CD4-positive, CD25-positive, alpha-beta regulatory T cell (primary cell): ENCODE data around the gene RPRD1B. TPM values are rescaled to one million over a fixed set of nuclear protein-coding genes. Genes with fewer than 3 reads are reported as not detected.

Experiments
- ATAC-seq, 2 donors: fragments of 150-1000 bp; cut with Tn5 transposase; one replicate each; pipeline ENCODE4 v1.10.0; 2021; ENCODE audit warnings: low read depth in 2 of 2, moderate number of reproducible peaks in 2 of 2, moderate library complexity in 1 of 2
- DNase-seq, 3 donors: peaks; one replicate each; pipeline versions ENCODE4 v3.0.0 to v3.0.0-alpha.2; 2012 to 2022; ENCODE audit warnings: mixed read lengths in 1 of 3
- H3K27ac ChIP-seq: one replicate; pipeline ENCODE4 v1.7.0; 2013; ENCODE audit warnings: mild to moderate bottlenecking, low read length; ENCODE audit not compliant: insufficient read depth, poor library complexity, severe bottlenecking
- H3K27me3 ChIP-seq: one replicate; pipeline ENCODE4 v1.7.0; 2013; ENCODE audit warnings: low read length; ENCODE audit not compliant: control insufficient read depth, insufficient read depth
- H3K36me3 ChIP-seq: one replicate; pipeline ENCODE4 v1.7.0; 2013; ENCODE audit warnings: mild to moderate bottlenecking, low read length, moderate library complexity; ENCODE audit not compliant: control insufficient read depth, insufficient read depth
- H3K4me1 ChIP-seq: 2 replicates; pipeline ENCODE4 v1.7.0; 2013; ENCODE audit warnings: mild to moderate bottlenecking, low read length; ENCODE audit not compliant: insufficient read depth, control insufficient read depth, poor library complexity, severe bottlenecking
- H3K4me3 ChIP-seq: one replicate; pipeline ENCODE4 v1.7.0; 2013; ENCODE audit warnings: low read depth, mild to moderate bottlenecking, low read length, moderate library complexity
- H3K9me3 ChIP-seq, 2 experiments: 1 replicate in 1 of 2; 2 replicates in 1 of 2; pipeline ENCODE4 v1.7.0; 2013; ENCODE audit warnings: low read length in 2 of 2, mild to moderate bottlenecking in 1 of 2, moderate library complexity in 1 of 2; ENCODE audit not compliant: control insufficient read depth in 2 of 2
- H3K27ac Mint-ChIP-seq, 3 donors: one replicate each; pipeline ENCODE4 v1.8.0; 2020 to 2022; ENCODE audit warnings: mild to moderate bottlenecking in 3 of 3, mixed read lengths in 3 of 3, moderate library complexity in 2 of 3
- H3K27me3 Mint-ChIP-seq: one replicate; pipeline ENCODE4 v1.8.0; 2022; ENCODE audit warnings: mild to moderate bottlenecking, mixed read lengths
- H3K36me3 Mint-ChIP-seq: one replicate; pipeline ENCODE4 v1.8.0; 2020; ENCODE audit warnings: mixed read lengths
- H3K4me1 Mint-ChIP-seq, 4 donors: one replicate each; pipeline ENCODE4 v1.8.0; 2020 to 2022; ENCODE audit warnings: mixed read lengths in 4 of 4, mild to moderate bottlenecking in 1 of 4
- H3K4me3 Mint-ChIP-seq, 4 donors: one replicate each; pipeline ENCODE4 v1.8.0; 2020 to 2022; ENCODE audit warnings: mild to moderate bottlenecking in 4 of 4, mixed read lengths in 4 of 4, moderate library complexity in 3 of 4
- H3K9me3 Mint-ChIP-seq, 7 donors: one replicate each; pipeline ENCODE4 v1.8.0; 2020 to 2022; ENCODE audit warnings: mixed read lengths in 7 of 7, mild to moderate bottlenecking in 3 of 7, moderate library complexity in 2 of 7
- polyA plus RNA-seq, 4 donors: library from polyadenylated mRNA; unstranded; fragments of 300-500 nt; fragmentation: Illumina TruSeq; gene quantifications; one replicate each; pipeline ENCODE4 v1.2.3, GENCODE V29; 2021
- total RNA-seq: library from RNA; stranded (reverse); gene quantifications from one replicate; pipeline ENCODE4 v1.2.3, GENCODE V29; 2022

Gene RPRD1B
- total and polyA plus RNA-seq, 5 donors from 2014 or later: 3.8 to 54.0 (median 4.4) TPM

DNA sequence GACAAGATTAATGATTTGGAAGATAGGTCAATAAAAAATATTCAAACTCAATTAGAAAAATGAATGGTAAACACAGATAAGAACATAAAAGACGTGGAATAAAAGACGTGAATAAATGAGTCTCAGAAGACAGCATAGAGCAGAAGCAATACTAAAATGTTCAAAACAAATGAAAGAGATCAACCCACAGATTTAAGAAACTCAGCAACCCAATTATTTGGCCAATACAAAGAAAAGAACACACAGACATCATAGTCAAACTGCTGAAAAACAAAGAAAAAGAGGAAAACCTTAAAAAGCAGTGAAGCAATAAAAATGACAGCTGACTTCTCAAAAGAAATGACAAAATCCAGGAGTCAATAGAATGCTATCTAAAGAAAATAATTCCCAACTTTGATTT is 15.2 kb upstream of the RPRD1B start:
- Histone ChIP-seq H3K27me3 (no peaks in the 10 kb centered on the region), H3K9me3 (peaks cover 8 to 9% of the 10 kb centered on the region in 2 experiments), H3K4me3 (no peak overlapping the region), H3K36me3 (peaks cover 50% of the 10 kb centered on the region), H3K27ac (no peak overlapping the region), H3K4me1 (no peaks in the 10 kb centered on the region)
- Mint-ChIP-seq H3K27ac (no peak overlapping the region), H3K9me3 (peaks cover 0 to 18% (median 3%) of the 10 kb centered on the region in 7 donors), H3K4me3 (no peak overlapping the region), H3K4me1 (peaks cover 11 to 40% (median 25%) of the 10 kb centered on the region in 4 donors), H3K36me3 (peaks cover 51% of the 10 kb centered on the region), H3K27me3 (no peaks in the 10 kb centered on the region)
- DNase-seq (no peak), ATAC-seq (no peak)

DNA sequence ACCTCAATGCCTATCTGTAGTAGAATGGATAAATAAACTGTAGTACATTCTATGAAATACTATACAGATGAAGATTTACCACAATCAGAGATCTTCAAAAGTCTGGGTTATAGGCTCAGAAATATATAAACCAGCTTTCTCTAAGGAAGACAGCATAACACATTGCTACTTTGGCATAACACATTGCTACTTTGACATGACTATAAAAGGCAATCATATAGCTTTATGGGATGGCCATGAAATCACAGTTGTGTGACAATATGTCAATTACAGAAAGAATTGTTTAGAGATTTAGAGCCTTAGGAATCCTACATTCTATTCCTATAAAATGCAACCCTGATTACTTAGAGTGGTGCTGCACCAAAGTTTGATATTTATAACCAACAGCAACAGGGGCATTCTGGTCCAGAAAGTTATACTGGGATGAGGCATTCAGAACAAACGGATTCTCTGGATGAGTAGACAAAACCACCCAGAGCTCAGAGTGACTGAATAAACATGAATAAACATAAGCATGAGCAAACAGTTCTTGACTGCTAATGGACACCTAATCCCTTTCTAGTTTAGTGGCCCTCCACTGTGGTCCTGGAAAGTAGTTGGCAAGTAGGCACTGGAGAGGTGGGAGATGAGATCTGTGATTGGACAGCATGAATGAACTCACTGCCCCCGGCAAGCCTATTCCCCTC is 12.3 kb upstream of the RPRD1B start:
- Histone ChIP-seq H3K4me3 (no peak overlapping the region), H3K27me3 (no peaks in the 10 kb centered on the region), H3K9me3 (peaks cover 8 to 9% of the 10 kb centered on the region in 2 experiments), H3K36me3 (peaks cover 33% of the 10 kb centered on the region), H3K4me1 (no peaks in the 10 kb centered on the region), H3K27ac (no peak overlapping the region)
- peaks cover 0 to 18% (median 3%) of the 10 kb centered on the region in 7 donors for H3K9me3 Mint-ChIP-seq
- ATAC-seq: no peak
- peaks cover 17 to 49% (median 32%) of the 10 kb centered on the region in 4 donors for H3K4me1 Mint-ChIP-seq
- no peak overlapping the region for H3K4me3 Mint-ChIP-seq
- H3K27me3 Mint-ChIP-seq: no peaks in the 10 kb centered on the region
- no peak for DNase-seq
- H3K27ac Mint-ChIP-seq: no peak overlapping the region
- H3K36me3 Mint-ChIP-seq: peaks cover 32% of the 10 kb centered on the region

DNA sequence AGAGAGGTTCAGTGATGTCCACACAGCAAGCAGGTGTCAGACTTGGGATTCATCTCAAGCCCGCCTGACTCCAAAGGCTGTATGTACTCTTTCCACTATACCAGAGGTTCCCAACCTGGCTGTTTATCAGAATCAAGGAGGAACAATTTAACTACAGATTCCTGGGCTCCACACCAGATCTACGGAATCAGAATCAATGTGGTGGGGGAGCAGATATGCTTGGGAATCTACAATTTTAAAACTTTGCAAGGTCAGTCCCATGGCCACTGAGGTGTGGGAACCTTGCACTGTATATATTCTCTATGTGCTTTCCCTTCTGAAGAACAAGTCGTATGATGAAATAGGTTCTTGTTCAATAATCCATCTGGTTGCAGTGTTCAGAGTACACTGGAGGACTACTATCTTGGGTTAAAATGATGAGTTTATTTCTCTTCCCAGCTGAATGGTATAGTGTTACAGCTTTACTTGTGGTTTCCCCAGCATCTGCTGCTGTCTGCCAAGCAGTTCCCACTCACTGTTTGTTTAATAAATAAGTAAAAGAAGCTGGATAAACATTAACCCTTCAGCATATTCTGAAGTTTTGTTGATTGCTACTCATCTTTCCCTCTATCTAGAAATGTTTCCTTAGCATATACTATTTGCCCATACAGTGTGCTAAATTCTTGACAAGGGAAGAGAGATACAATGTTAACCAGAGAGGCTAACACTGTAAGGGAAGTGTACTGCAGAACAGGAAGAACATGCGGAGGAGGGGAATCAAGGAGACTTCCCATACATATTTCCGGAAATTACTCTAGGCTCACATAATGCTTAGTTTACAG is 10.2 kb upstream of the RPRD1B start:
- Mint-ChIP-seq H3K4me1 (peaks cover 29 to 59% (median 41%) of the 10 kb centered on the region in 4 donors), H3K4me3 (no peak overlapping the region), H3K36me3 (peaks cover 19% of the 10 kb centered on the region), H3K27me3 (no peaks in the 10 kb centered on the region), H3K9me3 (peaks cover 0 to 8% (median under 1%) of the 10 kb centered on the region in 7 donors), H3K27ac (peak overlapping the region in 2 of 3 donors; percentile 13 to 64)
- no peak for DNase-seq
- Histone ChIP-seq H3K4me3 (no peak overlapping the region), H3K9me3 (no peaks in the 10 kb centered on the region), H3K27me3 (no peaks in the 10 kb centered on the region), H3K36me3 (peaks cover 12% of the 10 kb centered on the region), H3K27ac (no peak overlapping the region), H3K4me1 (no peaks in the 10 kb centered on the region)
- no peak for ATAC-seq

DNA sequence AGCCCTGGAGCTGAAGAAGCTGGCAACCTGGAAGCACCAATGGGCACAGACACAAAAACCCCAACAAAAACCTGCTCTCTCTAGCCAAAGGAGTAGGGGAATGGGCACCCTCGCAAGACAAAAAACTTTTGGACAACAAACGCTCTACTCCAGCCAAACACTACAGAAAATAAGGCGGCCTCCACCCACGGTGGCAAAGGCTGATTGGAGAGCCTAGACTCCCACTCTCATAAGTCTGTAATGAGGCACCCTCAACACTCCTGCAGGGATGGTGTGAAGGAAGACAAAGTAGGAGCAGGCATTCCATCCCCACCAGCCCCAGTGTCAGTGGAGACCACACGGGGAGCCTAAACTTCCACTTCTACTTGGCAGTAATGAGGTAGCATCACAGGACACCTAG is 9.1 kb upstream of the RPRD1B start:
- peaks cover 34 to 68% (median 46%) of the 10 kb centered on the region in 4 donors for H3K4me1 Mint-ChIP-seq
- peaks cover 15% of the 10 kb centered on the region for H3K36me3 Mint-ChIP-seq
- H3K4me3 Mint-ChIP-seq: no peak overlapping the region
- no peaks in the 10 kb centered on the region for H3K9me3 ChIP-seq
- no peaks in the 10 kb centered on the region for H3K27me3 Mint-ChIP-seq
- ATAC-seq (no peak), DNase-seq (no peak)
- no peak overlapping the region for H3K27ac ChIP-seq
- no peaks in the 10 kb centered on the region for H3K27me3 ChIP-seq
- no peak overlapping the region for H3K4me3 ChIP-seq
- peak overlapping the region in 1 of 3 donors; percentile 50 for H3K27ac Mint-ChIP-seq
- peaks cover 2% of the 10 kb centered on the region for H3K36me3 ChIP-seq
- no peaks in the 10 kb centered on the region for H3K4me1 ChIP-seq
- H3K9me3 Mint-ChIP-seq: no peaks in the 10 kb centered on the region

DNA sequence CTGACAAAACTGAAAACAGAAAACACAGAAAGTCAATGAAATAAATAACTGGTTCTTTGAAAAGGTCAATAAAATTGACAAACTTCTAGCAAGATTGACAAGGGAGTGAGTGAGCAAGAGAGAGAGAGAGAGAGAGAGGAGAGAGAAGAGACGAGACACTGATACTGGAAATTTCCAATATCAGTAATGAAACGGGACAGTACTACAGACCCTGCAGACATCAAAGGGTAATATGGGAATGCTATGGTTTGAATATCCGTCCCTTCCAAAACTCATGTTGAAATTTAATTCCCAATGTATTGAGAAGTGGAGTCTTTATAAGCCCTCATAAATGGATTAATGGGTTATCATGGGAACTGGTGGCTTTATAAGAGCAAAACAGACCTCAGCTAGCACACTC is 4.1 kb upstream of the RPRD1B start:
- Mint-ChIP-seq H3K4me3 (peak overlapping the region in 3 of 4 donors; percentile 23 to 52 (median 28)), H3K36me3 (peaks cover 15% of the 10 kb centered on the region), H3K9me3 (no peaks in the 10 kb centered on the region), H3K4me1 (peaks cover 42 to 77% (median 50%) of the 10 kb centered on the region in 4 donors), H3K27me3 (no peaks in the 10 kb centered on the region), H3K27ac (peak overlapping the region in 1 of 3 donors; percentile 13)
- Histone ChIP-seq H3K27ac (no peak overlapping the region), H3K4me1 (peaks cover 21% of the 10 kb centered on the region), H3K9me3 (no peaks in the 10 kb centered on the region), H3K27me3 (no peaks in the 10 kb centered on the region), H3K36me3 (no peaks in the 10 kb centered on the region), H3K4me3 (no peak overlapping the region)
- ATAC-seq (no peak), DNase-seq (no peak)

DNA sequence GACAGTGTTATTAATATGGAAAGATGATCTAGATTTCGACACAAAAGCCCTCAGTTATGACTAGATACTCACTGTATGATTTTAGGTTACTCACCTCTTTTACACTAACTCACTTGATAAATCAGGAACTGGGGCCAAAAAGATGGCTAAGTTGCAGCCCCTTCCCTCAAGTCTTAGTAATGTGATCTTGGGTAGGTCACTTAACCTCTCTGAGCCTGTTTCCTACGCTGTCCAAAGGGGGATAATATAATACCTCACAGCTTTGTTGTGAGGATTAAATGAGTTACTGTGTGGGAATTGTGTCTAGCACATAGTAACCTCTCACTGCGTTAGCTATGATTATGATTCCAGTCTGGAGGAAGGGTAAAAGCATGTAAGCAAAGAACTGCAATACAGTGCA is 1.6 kb upstream of the RPRD1B start:
- Histone ChIP-seq H3K27me3 (no peaks in the 10 kb centered on the region), H3K4me3 (peak overlapping the region; percentile 93), H3K9me3 (no peaks in the 10 kb centered on the region), H3K27ac (no peak overlapping the region), H3K36me3 (peaks cover 8% of the 10 kb centered on the region), H3K4me1 (peaks cover 46% of the 10 kb centered on the region)
- H3K27me3 Mint-ChIP-seq: no peaks in the 10 kb centered on the region
- peaks cover 47 to 84% (median 55%) of the 10 kb centered on the region in 4 donors for H3K4me1 Mint-ChIP-seq
- H3K9me3 Mint-ChIP-seq: no peaks in the 10 kb centered on the region
- peaks cover 17% of the 10 kb centered on the region for H3K36me3 Mint-ChIP-seq
- H3K27ac Mint-ChIP-seq: peak overlapping the region in 2 of 3 donors; percentile 98 to 99
- DNase-seq (no peak), ATAC-seq (no peak)
- peak overlapping the region; percentile 96 to 99 (median 97) for H3K4me3 Mint-ChIP-seq

DNA sequence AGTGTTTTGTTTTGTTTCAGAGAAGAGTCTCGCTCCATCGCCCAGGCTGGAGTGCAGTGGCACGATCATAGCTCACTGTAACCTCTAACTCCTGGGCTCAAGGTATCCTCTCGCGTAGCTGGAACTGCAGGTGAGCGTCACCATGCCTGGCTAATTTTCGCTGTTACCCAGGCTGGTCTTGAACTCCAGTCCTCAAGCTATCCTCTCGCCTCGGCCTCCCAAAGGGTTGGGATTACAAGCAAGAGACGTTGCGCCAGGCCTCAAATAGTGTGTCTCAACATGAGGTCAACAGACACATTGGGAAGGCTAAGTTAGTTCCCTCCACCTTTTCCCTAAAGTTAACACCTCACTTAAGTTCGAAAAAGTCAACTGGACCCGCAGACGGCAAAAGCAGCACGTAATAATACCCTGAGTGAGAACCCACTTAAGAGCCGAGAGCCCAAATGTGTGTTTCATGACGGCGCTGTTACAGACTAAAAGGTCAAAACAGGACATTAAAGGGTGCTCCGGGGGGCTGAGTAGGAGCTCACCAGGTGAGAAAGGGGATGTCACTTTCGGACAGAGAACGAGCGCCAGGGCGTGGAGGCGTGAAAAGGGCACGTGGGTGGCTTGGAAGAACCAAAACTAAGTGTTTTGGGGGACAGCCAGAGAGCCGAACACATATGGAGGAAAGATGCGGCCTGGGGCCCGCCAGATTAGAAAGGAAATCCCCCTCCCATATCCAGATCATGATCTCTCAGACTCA is 789 bp upstream of the RPRD1B start:
- H3K36me3 ChIP-seq: peaks cover 9% of the 10 kb centered on the region
- Mint-ChIP-seq H3K27ac (peak overlapping the region; percentile 98 to 99 (median 98)), H3K4me1 (peaks cover 50 to 91% (median 62%) of the 10 kb centered on the region in 4 donors), H3K4me3 (peak overlapping the region; percentile 96 to 99 (median 97)), H3K36me3 (peaks cover 21% of the 10 kb centered on the region), H3K27me3 (no peaks in the 10 kb centered on the region), H3K9me3 (no peaks in the 10 kb centered on the region)
- peaks cover 49% of the 10 kb centered on the region for H3K4me1 ChIP-seq
- H3K9me3 ChIP-seq: no peaks in the 10 kb centered on the region
- peak overlapping the region; percentile 93 for H3K4me3 ChIP-seq
- H3K27ac ChIP-seq: peak overlapping the region; percentile 93
- no peaks in the 10 kb centered on the region for H3K27me3 ChIP-seq
- DNase-seq (no peak), ATAC-seq (peak; percentile 38 to 41)
